NCI-H2196 (cell line): ENCODE data around the gene ST6GALNAC1.

Experiments
- DNase-seq: peaks from one replicate; lab custom pipeline; 2025; ENCODE audit not compliant: unreplicated experiment; lab: John Stamatoyannopoulos, UW

ST6GALNAC1 gene

GRCh38 chr17:76677406-76677805 is 33.8 kb upstream of the ST6GALNAC1 start:
- no peak for DNase-seq

- no peak for DNase-seq
Observed at GRCh38 chr17:76676629-76677028, 33.1 kb upstream of the ST6GALNAC1 start.

- no peak for DNase-seq
Observed at GRCh38 chr17:76675648-76676047, 32.1 kb upstream of the ST6GALNAC1 start.

- DNase-seq = no peak
Observed at GRCh38 chr17:76674600-76674999, 31.0 kb upstream of the ST6GALNAC1 start.

- DNase-seq = no peak
Observed at GRCh38 chr17:76673729-76674128, 30.2 kb upstream of the ST6GALNAC1 start.

GRCh38 chr17:76672892-76673291 is 29.3 kb upstream of the ST6GALNAC1 start:
- no peak for DNase-seq

GRCh38 chr17:76672270-76672851 is 28.8 kb upstream of the ST6GALNAC1 start:
- no peak for DNase-seq

GRCh38 chr17:76671912-76672262 is 28.3 kb upstream of the ST6GALNAC1 start:
- DNase-seq = no peak

GRCh38 chr17:76671123-76671911 is 27.8 kb upstream of the ST6GALNAC1 start:
- DNase-seq = peak; percentile 100

- DNase-seq = no peak
Observed at GRCh38 chr17:76670718-76671122, 27.2 kb upstream of the ST6GALNAC1 start.

- no peak for DNase-seq
Observed at GRCh38 chr17:76670020-76670717, 26.6 kb upstream of the ST6GALNAC1 start.

GRCh38 chr17:76667786-76668453 is 24.4 kb upstream of the ST6GALNAC1 start:
- no peak for DNase-seq

- no peak for DNase-seq
Observed at GRCh38 chr17:76667491-76667755, 23.9 kb upstream of the ST6GALNAC1 start.

GRCh38 chr17:76660656-76661042 is 17.1 kb upstream of the ST6GALNAC1 start:
- no peak for DNase-seq

- no peak for DNase-seq
Observed at GRCh38 chr17:76659928-76660655, 16.5 kb upstream of the ST6GALNAC1 start.

GRCh38 chr17:76658242-76658662 is 14.7 kb upstream of the ST6GALNAC1 start:
- no peak for DNase-seq

- no peak for DNase-seq
Observed at GRCh38 chr17:76657505-76658241, 14.1 kb upstream of the ST6GALNAC1 start.

- no peak for DNase-seq
Observed at GRCh38 chr17:76654408-76654807, 10.9 kb upstream of the ST6GALNAC1 start.

GRCh38 chr17:76650504-76650903 is 6.9 kb upstream of the ST6GALNAC1 start:
- DNase-seq = no peak

- DNase-seq = no peak
Observed at GRCh38 chr17:76646712-76647111, 3.2 kb upstream of the ST6GALNAC1 start.

- DNase-seq = no peak
Observed at GRCh38 chr17:76645481-76645880, 1.9 kb upstream of the ST6GALNAC1 start.
